Prostate gland (tissue), 2 donors: ENCODE measurements around the gene UNC13C.

Experiments used
- CTCF ChIP-seq, 4 experiments: fragments of 200-600 bp in 2 of 4; fragments of 450-650 bp in 2 of 4; sonication (generic) in 2 of 4; IDR thresholded peaks; 1 replicate in 3 of 4; 2 replicates in 1 of 4; pipeline ENCODE4 v1.5.1; 2016 to 2019; ENCODE audit warnings: antibody characterized with exemption in 4 of 4, mild to moderate bottlenecking in 2 of 4, moderate library complexity in 2 of 4
- POLR2A ChIP-seq: fragments of 450-650 bp; IDR thresholded peaks from one replicate; pipeline ENCODE4 v1.6.1; 2016; ENCODE audit warnings: antibody characterized with exemption, mild to moderate bottlenecking

GRCh38 chr15:54681584-54681983 lies 703.3 kb downstream of the UNC13C start:
- TF ChIP-seq CTCF (IDR thresholded peaks at IDR 0.05), result no peak
- TF ChIP-seq POLR2A, result no peak
